Measurements from ENCODE around the gene GAS6.

DNA sequence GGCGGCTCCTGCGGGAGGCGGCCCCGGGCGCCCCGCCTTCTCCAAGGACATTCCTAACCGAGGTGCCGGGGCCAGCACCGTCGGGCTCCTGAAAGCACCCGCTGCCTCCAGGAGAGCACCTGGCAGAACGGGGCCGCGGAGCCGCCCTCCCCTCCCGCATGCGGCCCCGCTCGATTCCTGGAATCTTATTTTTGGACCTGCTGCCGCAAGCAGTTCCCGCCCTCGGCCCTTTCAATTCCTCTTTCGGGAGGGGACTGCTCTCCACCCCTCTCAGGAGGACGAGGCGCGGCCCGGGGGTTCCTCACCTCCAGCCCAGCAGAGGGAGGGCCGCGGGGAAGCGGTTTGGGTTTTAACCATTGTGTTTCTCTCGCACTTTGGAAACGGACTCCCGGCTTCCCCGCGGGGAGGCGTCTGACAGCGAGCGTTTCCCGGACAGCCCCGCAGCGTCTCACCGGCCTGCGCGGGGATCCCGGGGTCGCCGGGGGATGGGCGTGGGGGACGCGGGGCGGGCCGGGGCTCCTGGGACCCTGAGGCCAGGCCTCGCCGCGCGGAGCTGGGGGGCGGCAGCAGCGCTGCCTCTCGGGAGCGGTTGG, 849 bp downstream of the GAS6 start:
- TF ChIP-seq, protein P1, sequence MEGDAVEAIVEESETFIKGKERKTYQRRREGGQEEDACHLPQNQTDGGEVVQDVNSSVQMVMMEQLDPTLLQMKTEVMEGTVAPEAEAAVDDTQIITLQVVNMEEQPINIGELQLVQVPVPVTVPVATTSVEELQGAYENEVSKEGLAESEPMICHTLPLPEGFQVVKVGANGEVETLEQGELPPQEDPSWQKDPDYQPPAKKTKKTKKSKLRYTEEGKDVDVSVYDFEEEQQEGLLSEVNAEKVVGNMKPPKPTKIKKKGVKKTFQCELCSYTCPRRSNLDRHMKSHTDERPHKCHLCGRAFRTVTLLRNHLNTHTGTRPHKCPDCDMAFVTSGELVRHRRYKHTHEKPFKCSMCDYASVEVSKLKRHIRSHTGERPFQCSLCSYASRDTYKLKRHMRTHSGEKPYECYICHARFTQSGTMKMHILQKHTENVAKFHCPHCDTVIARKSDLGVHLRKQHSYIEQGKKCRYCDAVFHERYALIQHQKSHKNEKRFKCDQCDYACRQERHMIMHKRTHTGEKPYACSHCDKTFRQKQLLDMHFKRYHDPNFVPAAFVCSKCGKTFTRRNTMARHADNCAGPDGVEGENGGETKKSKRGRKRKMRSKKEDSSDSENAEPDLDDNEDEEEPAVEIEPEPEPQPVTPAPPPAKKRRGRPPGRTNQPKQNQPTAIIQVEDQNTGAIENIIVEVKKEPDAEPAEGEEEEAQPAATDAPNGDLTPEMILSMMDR (conservative IDR thresholded peaks at IDR 0.05; ENCODE audit: low read depth, low read length): no peak
- no peak for TF ChIP-seq EZH2phosphoT487 (IDR thresholded peaks at IDR 0.05; ENCODE audit: borderline replicate concordance, low read length)
